Neural cell (in vitro differentiated cells): ENCODE data around the gene SURF4.

Experiments
- EP300 ChIP-seq: fragments of 450-650 bp; conservative IDR thresholded peaks from 2 replicates; pipeline ENCODE4 v1.6.1; 2014; ENCODE audit warnings: antibody characterized with exemption, mild to moderate bottlenecking, moderate library complexity; ENCODE audit not compliant: poor library complexity, severe bottlenecking
- EZH2 ChIP-seq: fragments of 200-600, 300-800 bp; shearing (Covaris generic), sonication (generic); IDR thresholded peaks from 2 replicates; pipeline ENCODE4 v1.6.1; 2014; ENCODE audit warnings: antibody characterized with exemption, low read length, borderline replicate concordance, mild to moderate bottlenecking; ENCODE audit not compliant: insufficient read depth, poor library complexity, severe bottlenecking
- POLR2AphosphoS5 ChIP-seq: IDR thresholded peaks from 2 replicates; pipeline ENCODE4 v1.6.1; 2012
- RAD21 ChIP-seq: fragments of 450-650 bp; conservative IDR thresholded peaks from 2 replicates; pipeline ENCODE4 v1.6.1; 2014; ENCODE audit warnings: antibody characterized with exemption, mild to moderate bottlenecking, moderate library complexity
- TAF1 ChIP-seq: IDR thresholded peaks from 2 replicates; pipeline ENCODE4 v1.6.1; 2012; ENCODE audit warnings: low read depth
- TF ChIP-seq, protein P1 (sequence below): fragments of 450-650 bp; IDR thresholded peaks from 2 replicates; pipeline ENCODE4 v1.5.1; 2014; ENCODE audit warnings: antibody characterized with exemption, mild to moderate bottlenecking, moderate library complexity; ENCODE audit not compliant: poor library complexity, severe bottlenecking
- TF ChIP-seq, protein P2 (sequence below): IDR thresholded peaks from 2 replicates; pipeline ENCODE4 v1.6.1; 2012; ENCODE audit warnings: borderline replicate concordance

DNA sequence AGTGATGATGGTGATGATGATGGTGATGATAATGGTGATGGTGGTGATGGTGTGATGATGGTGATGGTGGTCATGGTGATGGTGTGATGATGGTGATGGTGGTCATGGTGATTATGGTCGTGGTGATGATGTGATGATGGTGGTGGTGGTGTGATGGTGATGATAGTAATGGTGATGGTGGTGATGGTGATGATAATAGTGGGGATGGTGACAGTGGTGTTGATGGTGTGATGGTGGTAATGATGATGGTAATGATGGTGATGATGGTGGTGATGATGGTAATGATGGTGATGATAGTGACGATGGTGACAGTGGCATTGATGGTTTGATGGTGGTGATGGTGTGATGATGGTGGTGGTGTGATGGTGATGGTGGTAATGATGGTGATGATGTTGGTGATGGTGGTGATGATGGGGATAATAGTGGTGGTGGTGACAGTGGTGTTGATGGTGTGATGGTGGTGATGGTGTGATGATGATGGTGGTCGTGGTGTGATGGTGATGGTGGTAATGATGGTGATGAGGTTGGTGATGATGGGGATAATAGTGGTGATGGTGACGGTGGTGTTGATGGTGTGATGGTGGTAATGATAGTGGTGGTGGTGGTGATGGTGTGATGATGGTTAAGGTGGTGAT, 6.8 kb upstream of the SURF4 start:
- TF ChIP-seq POLR2AphosphoS5 (no peak), RAD21 (no peak), EP300 (no peak), EZH2 (no peak), TAF1 (no peak)
- TF ChIP-seq, protein P1, sequence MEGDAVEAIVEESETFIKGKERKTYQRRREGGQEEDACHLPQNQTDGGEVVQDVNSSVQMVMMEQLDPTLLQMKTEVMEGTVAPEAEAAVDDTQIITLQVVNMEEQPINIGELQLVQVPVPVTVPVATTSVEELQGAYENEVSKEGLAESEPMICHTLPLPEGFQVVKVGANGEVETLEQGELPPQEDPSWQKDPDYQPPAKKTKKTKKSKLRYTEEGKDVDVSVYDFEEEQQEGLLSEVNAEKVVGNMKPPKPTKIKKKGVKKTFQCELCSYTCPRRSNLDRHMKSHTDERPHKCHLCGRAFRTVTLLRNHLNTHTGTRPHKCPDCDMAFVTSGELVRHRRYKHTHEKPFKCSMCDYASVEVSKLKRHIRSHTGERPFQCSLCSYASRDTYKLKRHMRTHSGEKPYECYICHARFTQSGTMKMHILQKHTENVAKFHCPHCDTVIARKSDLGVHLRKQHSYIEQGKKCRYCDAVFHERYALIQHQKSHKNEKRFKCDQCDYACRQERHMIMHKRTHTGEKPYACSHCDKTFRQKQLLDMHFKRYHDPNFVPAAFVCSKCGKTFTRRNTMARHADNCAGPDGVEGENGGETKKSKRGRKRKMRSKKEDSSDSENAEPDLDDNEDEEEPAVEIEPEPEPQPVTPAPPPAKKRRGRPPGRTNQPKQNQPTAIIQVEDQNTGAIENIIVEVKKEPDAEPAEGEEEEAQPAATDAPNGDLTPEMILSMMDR: no peak
- TF ChIP-seq, protein P2, sequence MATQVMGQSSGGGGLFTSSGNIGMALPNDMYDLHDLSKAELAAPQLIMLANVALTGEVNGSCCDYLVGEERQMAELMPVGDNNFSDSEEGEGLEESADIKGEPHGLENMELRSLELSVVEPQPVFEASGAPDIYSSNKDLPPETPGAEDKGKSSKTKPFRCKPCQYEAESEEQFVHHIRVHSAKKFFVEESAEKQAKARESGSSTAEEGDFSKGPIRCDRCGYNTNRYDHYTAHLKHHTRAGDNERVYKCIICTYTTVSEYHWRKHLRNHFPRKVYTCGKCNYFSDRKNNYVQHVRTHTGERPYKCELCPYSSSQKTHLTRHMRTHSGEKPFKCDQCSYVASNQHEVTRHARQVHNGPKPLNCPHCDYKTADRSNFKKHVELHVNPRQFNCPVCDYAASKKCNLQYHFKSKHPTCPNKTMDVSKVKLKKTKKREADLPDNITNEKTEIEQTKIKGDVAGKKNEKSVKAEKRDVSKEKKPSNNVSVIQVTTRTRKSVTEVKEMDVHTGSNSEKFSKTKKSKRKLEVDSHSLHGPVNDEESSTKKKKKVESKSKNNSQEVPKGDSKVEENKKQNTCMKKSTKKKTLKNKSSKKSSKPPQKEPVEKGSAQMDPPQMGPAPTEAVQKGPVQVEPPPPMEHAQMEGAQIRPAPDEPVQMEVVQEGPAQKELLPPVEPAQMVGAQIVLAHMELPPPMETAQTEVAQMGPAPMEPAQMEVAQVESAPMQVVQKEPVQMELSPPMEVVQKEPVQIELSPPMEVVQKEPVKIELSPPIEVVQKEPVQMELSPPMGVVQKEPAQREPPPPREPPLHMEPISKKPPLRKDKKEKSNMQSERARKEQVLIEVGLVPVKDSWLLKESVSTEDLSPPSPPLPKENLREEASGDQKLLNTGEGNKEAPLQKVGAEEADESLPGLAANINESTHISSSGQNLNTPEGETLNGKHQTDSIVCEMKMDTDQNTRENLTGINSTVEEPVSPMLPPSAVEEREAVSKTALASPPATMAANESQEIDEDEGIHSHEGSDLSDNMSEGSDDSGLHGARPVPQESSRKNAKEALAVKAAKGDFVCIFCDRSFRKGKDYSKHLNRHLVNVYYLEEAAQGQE: no peak
